NCI-H2107 treated with DMSO at 0.1 percent for 48 hours (cell line): Measurements from ENCODE around the gene GIMAP4.
"Not testable (repeated sequence)": the region's sequence is repeated elsewhere in the genome, so short reads cannot be mapped to it uniquely, and the experiment has no call there.

ENCODE experiments used
- DNase-seq: peaks from one replicate; lab custom pipeline; 2025; ENCODE audit not compliant: unreplicated experiment; lab: John Stamatoyannopoulos, UW

The GIMAP4 gene

GRCh38 chr7:150579979-150580637 lies 12.9 kb downstream of the GIMAP4 start:
- DNase-seq = not testable (repeated sequence)

GRCh38 chr7:150580638-150581394 lies 13.6 kb downstream of the GIMAP4 start:
- no peak for DNase-seq

DNA sequence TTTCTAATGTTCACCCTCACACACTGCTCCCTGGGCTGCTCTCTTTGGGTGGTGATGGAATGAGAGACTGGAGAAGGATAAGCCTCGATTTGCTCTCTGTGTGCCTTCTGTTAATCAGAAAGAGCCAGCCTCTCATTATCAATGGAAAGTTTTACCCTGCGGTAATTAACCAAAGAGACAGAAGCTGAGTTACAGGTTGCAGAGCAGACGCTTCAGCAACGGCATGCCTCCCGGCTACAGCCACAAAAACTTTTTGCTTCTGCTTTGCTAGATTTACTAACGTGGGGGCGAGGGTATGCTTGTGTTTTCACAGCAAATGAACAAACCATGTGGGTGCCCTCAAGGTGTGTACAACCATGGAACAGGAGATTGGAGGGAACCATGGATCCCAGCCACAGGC lies 18.0 kb downstream of the GIMAP4 start:
- DNase-seq = no peak

DNA sequence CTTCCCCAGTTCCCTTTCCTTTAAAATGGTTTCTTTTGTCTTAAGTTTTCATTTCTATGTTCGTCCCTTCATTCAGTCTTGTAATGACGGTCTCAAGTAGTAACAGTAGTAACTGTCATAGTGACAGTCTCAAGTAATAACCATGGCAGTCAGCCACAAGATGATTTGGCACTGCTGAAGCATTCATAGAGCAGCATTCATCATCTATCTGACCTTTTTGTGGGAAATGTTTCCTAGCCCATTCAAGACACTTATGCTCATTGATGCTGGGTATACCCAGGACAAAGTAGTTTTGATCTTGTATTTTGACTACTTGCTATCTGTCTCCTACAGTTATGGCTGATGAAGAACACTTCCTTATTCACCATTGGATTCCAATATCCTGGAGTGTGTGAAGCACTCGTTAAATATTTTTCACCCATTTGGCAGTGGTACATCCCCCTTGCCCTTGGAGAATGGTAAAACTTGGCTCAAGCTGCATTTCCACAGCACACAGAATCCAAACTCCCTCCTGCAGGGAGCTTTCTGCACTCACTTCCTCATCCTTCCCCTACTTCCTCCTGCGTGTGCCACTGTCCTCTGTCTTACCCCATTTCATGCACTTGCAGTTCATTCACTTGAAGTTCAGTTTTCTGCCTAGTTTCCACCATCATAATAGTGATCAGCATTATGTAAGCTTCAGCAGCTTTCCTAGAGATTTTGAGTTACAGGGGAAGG lies 19.0 kb downstream of the GIMAP4 start:
- no peak for DNase-seq

- no peak for DNase-seq
These were observed 19.6 kb downstream of the GIMAP4 start for GRCh38 chr7:150586785-150587152.

- DNase-seq = no peak
These were observed 20.4 kb downstream of the GIMAP4 start for GRCh38 chr7:150587551-150587950.

- DNase-seq = no peak
These were observed 27.6 kb downstream of the GIMAP4 start for GRCh38 chr7:150594805-150595204.

DNA sequence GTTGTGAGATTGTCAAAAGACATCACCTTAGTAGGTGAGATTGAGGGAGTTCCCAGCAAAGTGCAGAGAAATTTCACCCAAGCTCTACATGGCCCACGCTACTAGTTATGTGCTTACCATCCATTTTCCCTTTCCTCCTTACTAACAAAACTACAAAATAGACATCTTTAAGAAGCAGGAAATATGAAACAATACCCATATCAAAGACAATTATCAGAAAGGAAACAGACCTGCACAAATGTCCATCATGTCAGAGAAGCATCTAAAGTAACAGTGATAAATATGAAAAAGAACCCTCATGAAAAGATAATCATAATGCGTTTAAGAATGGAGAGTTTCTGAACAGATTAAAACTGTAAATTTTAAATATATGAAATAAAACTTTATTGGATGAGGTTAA lies 28.2 kb downstream of the GIMAP4 start:
- DNase-seq = no peak

DNA sequence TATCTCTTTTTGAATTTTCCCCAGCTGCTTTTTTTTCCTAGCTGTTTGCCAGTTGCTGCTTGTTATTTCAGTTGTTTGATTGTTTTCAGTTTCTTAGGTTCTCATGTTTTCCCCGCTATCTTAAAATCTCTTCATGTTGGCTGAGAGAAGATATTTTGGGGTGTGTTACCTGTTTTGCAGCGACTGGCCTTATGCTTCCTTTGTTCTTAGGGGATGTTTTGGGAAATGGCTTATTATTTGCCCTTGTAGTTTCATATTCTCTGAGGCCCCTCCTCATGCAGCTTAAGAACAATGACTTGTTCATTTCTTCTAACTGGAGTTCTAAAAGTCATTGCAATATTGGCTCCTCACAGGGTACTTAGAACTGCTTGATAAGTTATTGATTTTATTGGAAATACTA lies 36.4 kb downstream of the GIMAP4 start:
- DNase-seq = not testable (repeated sequence)

- no peak for DNase-seq
These were observed 43.0 kb downstream of the GIMAP4 start for GRCh38 chr7:150610233-150610632.

GRCh38 chr7:150612925-150613324 lies 45.7 kb downstream of the GIMAP4 start:
- DNase-seq = no peak

- no peak for DNase-seq
These were observed 46.7 kb downstream of the GIMAP4 start for GRCh38 chr7:150613880-150614279.

DNA sequence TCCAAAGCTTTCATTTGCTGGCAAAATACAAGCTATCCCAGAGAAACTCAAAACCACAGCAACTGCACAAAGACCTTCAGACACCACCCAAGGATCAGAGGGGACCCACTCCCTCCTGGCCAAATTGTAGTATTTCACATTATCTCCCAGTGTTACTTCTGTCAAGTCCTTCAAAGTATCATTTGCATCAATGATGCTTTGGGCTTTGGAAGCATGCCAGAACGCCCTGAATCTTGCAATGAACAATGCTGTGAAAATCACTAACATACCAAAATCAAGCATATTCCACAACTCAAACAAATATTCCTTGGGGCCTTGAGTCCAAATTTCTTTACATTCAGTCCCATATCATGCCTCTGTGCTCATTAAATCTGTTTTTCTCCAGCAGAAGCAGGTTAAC lies 47.2 kb downstream of the GIMAP4 start:
- DNase-seq = not testable (repeated sequence)

DNA sequence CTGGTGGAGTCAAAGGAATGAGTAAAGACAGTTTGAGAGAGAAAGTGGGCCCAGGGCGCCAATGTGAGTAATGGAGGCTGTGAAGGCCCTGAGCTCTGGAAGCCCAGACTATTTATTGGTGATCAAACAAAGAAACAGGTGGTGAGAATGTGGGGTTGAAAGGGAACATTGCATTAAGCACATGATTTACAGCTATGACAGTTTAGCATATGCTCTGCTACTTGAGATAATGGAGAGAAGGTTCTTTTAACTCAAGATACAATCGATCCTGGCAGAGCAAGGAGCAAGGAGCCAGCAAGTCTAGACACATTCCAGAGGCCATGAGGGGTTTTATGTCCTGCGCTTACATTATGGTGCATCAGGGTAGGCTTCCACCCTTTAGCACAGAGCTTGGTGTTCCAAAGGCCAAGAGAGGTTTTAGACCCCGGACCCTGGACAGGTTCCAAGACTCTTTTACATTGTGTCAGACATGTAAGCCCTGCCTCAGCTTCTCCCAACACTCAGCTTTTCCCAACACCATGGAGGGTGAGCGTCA lies 48.1 kb downstream of the GIMAP4 start:
- not testable (repeated sequence) for DNase-seq

- no peak for DNase-seq
These were observed 52.9 kb downstream of the GIMAP4 start for GRCh38 chr7:150620061-150620460.

- no peak for DNase-seq
These were observed 53.6 kb downstream of the GIMAP4 start for GRCh38 chr7:150620617-150621371.

GRCh38 chr7:150621376-150621775 lies 54.2 kb downstream of the GIMAP4 start:
- DNase-seq = no peak
